ENCODE results near the gene KCNK7. TPM values are rescaled to one million over a fixed set of nuclear protein-coding genes. Genes with fewer than 3 reads are reported as not detected.

Gene KCNK7
- total RNA-seq, 1 donor: not detected

GRCh38 chr11:65557280-65558001, 38.2 kb downstream of the KCNK7 start:
- H3K4me1 ChIP-seq (ENCODE audit: insufficient read depth, low read length): peaks cover 50% of the 10 kb centered on the region
- peaks cover 41% of the 10 kb centered on the region for H3K79me2 ChIP-seq (ENCODE audit: insufficient read depth, low read length)
- no peak for DNase-seq (ENCODE audit: insufficient read length, low spot score, missing footprints)
- H3K27ac ChIP-seq (ENCODE audit: low read depth, low read length): peak overlapping the region; percentile 73
- peaks cover 6% of the 10 kb centered on the region for H3K36me3 ChIP-seq (ENCODE audit: insufficient read depth, low read length)
- H3K4me3 ChIP-seq (ENCODE audit: insufficient read depth, low read length): peak overlapping the region; percentile 82
- H3K4me2 ChIP-seq (ENCODE audit: insufficient read depth, low read length): peak overlapping the region; percentile 84
- no peak for TF ChIP-seq CTCF (IDR thresholded peaks at IDR 0.05; ENCODE audit: extremely low read depth, low read depth, low read length)
- peaks cover 22% of the 10 kb centered on the region for H4K20me1 ChIP-seq (ENCODE audit: insufficient read depth, low read length)
- H3K9me3 ChIP-seq (ENCODE audit: low read depth, low read length): no peaks in the 10 kb centered on the region
- H2AFZ ChIP-seq (ENCODE audit: low read length): no peak overlapping the region
- no peaks in the 10 kb centered on the region for H3K27me3 ChIP-seq (ENCODE audit: insufficient read depth, low read length)

- peak; percentile 89 for DNase-seq (ENCODE audit: insufficient read length, low spot score, missing footprints)
- H3K79me2 ChIP-seq (ENCODE audit: insufficient read depth, low read length): peaks cover 41% of the 10 kb centered on the region
- H4K20me1 ChIP-seq (ENCODE audit: insufficient read depth, low read length): peaks cover 29% of the 10 kb centered on the region
- peak overlapping the region; percentile 73 for H3K27ac ChIP-seq (ENCODE audit: low read depth, low read length)
- H2AFZ ChIP-seq (ENCODE audit: low read length): no peak overlapping the region
- H3K4me1 ChIP-seq (ENCODE audit: insufficient read depth, low read length): peaks cover 50% of the 10 kb centered on the region
- H3K4me2 ChIP-seq (ENCODE audit: insufficient read depth, low read length): peak overlapping the region; percentile 84
- H3K4me3 ChIP-seq (ENCODE audit: insufficient read depth, low read length): peak overlapping the region; percentile 82
- no peaks in the 10 kb centered on the region for H3K9me3 ChIP-seq (ENCODE audit: low read depth, low read length)
- H3K27me3 ChIP-seq (ENCODE audit: insufficient read depth, low read length): no peaks in the 10 kb centered on the region
- peaks cover 12% of the 10 kb centered on the region for H3K36me3 ChIP-seq (ENCODE audit: insufficient read depth, low read length)
- TF ChIP-seq CTCF (IDR thresholded peaks at IDR 0.05; ENCODE audit: extremely low read depth, low read depth, low read length): no peak
Observed at GRCh38 chr11:65556470-65557279, 38.9 kb downstream of the KCNK7 start.

GRCh38 chr11:65555693-65556231, 39.8 kb downstream of the KCNK7 start:
- peaks cover 41% of the 10 kb centered on the region for H3K4me1 ChIP-seq (ENCODE audit: insufficient read depth, low read length)
- H3K27me3 ChIP-seq (ENCODE audit: insufficient read depth, low read length): no peaks in the 10 kb centered on the region
- peak overlapping the region; percentile 82 for H3K4me3 ChIP-seq (ENCODE audit: insufficient read depth, low read length)
- peaks cover 36% of the 10 kb centered on the region for H4K20me1 ChIP-seq (ENCODE audit: insufficient read depth, low read length)
- peak overlapping the region; percentile 73 for H3K27ac ChIP-seq (ENCODE audit: low read depth, low read length)
- peak overlapping the region; percentile 84 for H3K4me2 ChIP-seq (ENCODE audit: insufficient read depth, low read length)
- H2AFZ ChIP-seq (ENCODE audit: low read length): no peak overlapping the region
- no peaks in the 10 kb centered on the region for H3K9me3 ChIP-seq (ENCODE audit: low read depth, low read length)
- peaks cover 22% of the 10 kb centered on the region for H3K36me3 ChIP-seq (ENCODE audit: insufficient read depth, low read length)
- peak; percentile 99 for DNase-seq (ENCODE audit: insufficient read length, low spot score, missing footprints)
- TF ChIP-seq CTCF (IDR thresholded peaks at IDR 0.05; ENCODE audit: extremely low read depth, low read depth, low read length): no peak
- peaks cover 41% of the 10 kb centered on the region for H3K79me2 ChIP-seq (ENCODE audit: insufficient read depth, low read length)
